Right forelimb (tissue), 1 donor: ENCODE measurements around the gene LRRN2.
"Not testable (repeated sequence)": the region's sequence is repeated elsewhere in the genome, so short reads cannot be mapped to it uniquely, and the experiment has no call there.

Source experiments
- DNase-seq: peaks from one replicate; pipeline ENCODE4 v3.0.0-alpha.2; 2018

Gene LRRN2

GRCh38 chr1:204685236-204686006, at the start of gene LRRN2:
LRRN2 (minus strand) TSS chr1:204685738; CDS start chr1:204619992, 65,746 bp downstream.
- no peak for DNase-seq

DNA sequence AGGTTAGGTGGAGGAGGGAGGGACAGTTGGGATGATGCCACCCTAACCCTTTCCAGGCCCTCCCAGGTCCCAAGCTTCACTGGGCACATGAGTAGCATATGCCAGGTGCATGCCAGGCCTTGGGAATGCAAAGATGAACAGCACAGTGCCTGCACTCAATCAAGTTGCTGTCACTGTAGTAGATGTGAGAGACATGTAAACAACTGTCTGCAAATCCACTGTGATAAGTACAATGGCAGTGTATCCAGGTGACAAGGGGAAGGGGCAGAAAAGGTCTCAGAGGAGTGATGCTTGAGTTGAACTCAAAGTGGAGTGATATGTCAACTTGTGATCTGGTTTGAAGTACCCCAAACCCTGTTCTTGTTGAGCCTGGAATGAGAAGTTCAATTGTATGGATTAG, 49.5 kb upstream of the LRRN2 start:
- DNase-seq: no peak

DNA sequence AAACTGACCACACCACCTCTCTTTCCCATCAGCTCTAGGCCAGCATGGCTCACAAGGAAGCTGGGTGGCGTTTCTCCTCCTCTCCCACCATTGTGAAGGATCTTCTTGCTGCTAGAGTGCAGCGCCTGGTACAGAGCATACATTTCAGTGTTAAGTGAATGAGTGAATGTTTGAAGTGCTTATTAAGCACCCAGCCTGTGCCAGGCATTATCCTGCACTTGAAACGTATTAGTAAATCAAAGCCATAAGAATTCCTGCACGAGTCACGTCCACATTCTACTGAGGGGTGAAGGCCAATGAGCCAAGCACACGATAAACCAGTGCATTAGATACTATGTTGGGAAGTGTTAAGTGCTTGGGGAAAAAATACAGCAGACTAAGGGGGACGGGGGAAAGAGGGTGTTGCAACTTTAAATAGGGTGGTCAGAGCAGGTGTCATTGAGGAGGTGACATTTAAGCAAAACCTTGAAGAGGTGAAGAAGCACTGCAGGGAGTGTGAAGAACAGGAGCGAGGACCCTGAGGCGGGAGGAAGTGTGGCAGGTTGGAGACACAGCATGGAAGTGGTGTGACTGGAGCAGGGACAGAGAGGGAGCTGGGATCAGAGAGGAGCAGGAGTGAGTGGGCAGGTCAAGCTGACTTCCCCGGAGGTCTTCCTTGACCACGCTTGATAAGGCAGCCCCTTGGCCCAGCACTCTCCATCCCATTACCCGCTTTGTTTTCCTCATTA, 48.5 kb upstream of the LRRN2 start:
- no peak for DNase-seq

GRCh38 chr1:204733289-204733688, 47.8 kb upstream of the LRRN2 start:
- DNase-seq: no peak

- no peak for DNase-seq
Measured at GRCh38 chr1:204731985-204732575, 46.5 kb upstream of the LRRN2 start.

DNA sequence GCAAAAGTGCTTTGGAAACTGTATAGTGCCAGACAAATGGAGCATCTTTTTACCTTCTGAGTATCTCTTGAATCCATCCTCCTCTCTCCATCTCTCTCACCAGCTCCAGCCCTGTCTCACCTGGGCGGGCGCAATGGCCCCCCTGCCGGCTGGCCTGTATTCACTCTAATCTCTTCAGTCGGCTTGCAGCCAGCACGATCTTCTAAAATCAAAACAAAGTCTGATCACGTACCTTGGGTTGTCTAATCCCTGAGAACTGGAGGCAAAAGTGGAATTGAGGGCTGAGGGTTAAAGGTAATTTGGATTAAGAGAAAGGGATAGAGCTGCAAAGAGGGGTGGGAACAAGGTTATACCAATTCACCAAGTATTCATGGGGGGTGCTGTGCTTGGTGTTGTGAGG, 46.0 kb upstream of the LRRN2 start:
- DNase-seq: no peak

DNA sequence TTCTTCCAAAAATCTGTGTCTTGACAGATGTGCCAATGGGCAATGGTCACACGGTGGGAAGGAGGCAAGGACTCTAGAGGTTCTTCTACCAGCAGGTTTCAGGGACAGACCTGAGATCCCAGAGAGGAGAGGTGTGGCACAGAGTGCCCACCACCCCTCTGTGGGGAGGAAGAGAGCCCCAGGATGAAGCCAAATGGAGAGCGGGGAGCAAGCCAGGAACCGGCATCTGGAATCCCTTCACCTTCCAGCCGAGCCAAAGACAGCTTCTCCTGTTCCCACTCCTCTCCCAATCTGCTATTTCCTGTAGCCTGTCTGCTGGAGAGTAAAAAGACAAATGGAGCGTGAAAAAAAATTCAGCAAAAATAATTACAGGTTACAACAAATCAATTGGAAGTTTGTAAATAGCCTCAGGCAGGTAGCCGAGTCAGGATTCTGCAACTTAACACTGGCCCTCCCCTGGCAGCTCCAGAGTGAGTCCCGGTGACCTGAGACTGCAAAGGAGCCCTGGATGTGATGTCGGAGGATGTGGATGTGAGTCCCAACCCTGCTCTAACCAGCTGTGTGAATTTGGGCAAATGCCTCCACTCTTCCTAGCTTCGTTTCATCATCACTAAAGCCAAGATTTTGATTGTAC, 45.4 kb upstream of the LRRN2 start:
- no peak for DNase-seq

- no peak for DNase-seq
Measured at GRCh38 chr1:204729516-204729915, 44.0 kb upstream of the LRRN2 start.

DNA sequence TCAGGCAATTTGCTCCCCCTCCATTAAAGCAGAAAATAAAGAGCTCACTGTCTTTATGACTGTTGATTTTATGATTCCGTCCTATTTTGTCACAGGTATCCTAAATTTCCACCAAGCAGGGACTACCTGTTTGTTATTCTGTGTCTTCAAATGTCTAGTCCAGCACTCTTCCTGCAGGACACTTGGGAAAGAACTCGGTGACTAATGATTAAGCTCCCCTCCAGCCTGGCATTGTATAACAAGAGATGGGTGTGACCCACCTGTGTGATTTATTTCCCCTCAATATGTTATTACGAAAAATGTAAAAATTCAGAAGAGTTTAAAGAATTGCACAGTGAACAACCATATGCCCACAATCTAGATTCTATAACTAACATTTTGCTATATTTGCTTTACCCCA, 42.9 kb upstream of the LRRN2 start:
- DNase-seq: no peak

DNA sequence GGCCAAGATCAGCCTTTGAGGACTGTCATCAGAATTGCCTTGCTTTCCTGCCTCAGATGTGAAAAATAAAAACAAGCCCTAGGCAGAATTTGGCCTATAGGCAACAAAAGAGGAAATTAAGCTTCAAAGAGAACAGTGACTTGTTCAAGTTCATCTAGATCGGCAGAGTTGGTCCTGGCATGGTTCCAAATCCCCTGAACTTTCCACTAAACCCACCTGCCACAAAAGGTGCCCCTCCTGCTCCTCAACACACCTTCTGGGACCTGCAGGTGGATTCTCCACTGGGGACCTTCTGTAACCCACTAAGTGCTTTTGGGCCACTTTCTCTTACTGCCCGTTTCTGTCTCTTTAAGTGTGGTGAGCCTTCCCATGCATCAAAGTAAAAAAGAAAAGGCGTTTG, 42.5 kb upstream of the LRRN2 start:
- DNase-seq: no peak

DNA sequence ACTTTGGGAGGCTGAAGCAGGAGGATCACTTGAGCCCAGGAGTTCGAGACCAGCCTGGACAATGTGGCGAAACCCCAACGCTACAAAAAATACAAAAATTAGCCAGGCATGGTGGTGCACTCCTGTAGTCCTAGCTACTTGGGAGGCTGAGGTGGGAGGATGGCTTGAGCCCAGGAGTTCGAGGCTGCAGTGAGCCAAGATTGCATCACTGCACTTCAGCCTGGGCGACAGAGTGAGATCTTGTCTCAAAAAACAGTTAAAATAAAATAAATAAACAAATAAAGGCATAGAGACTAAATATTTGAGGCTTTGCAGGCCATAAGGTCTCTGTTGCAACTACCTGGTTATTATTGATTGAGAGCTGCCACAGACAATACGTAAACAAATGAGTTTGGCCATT, 41.9 kb upstream of the LRRN2 start:
- not testable (repeated sequence) for DNase-seq

- DNase-seq: no peak
Measured at GRCh38 chr1:204726478-204726877, 40.9 kb upstream of the LRRN2 start.

DNA sequence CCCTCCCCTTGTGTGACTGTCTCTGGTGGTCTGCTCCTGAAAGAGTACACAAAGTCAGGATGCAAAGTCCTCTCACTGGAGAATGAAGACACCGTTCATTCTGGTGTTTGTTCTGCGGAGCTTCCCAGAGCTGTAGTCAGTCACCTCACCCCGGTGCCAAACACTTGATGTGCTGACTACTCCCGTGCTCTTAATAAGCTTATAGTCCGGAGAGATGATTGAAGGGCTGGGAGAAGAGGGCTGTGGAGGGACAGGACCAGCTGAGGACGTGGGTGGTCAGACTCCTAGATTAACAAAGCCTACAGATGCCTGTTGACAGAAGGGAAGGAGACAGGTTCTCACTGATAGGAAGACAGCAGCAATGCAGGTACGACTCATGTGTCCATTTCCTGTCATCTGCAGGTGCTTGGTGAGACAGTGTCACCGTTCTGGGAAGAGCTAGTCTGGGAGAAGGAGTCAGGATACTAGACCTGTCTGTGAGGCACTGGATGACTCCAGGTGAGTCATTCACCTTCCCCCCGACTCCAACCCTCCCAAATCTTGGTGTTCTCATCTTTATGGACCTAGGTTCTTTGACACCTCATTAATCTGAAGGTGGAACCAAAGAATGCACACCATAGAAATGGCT, 40.4 kb upstream of the LRRN2 start:
- no peak for DNase-seq

GRCh38 chr1:204723131-204723787, 37.7 kb upstream of the LRRN2 start:
- DNase-seq: no peak

- DNase-seq: no peak
Measured at GRCh38 chr1:204721373-204722055, 36.0 kb upstream of the LRRN2 start.

DNA sequence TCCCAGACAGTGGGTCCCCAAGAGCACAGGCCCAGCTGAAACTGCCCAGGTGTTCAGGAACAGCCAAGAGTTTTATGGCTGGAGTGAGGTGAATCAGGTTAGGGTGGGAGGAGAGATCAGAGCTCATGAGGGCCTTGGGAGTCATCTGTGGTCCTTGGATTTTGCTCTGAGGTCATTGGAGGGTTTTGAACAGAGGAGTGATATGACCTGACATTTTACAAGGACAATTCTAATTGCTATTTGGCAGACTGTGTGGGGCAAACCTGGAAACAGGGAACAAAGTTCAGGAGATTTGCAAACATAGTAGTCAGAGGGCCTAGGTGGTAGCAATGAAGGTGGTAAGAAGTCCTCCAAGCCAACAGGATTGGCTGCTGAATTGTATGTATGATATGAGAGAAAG, 31.1 kb upstream of the LRRN2 start:
- DNase-seq: no peak

DNA sequence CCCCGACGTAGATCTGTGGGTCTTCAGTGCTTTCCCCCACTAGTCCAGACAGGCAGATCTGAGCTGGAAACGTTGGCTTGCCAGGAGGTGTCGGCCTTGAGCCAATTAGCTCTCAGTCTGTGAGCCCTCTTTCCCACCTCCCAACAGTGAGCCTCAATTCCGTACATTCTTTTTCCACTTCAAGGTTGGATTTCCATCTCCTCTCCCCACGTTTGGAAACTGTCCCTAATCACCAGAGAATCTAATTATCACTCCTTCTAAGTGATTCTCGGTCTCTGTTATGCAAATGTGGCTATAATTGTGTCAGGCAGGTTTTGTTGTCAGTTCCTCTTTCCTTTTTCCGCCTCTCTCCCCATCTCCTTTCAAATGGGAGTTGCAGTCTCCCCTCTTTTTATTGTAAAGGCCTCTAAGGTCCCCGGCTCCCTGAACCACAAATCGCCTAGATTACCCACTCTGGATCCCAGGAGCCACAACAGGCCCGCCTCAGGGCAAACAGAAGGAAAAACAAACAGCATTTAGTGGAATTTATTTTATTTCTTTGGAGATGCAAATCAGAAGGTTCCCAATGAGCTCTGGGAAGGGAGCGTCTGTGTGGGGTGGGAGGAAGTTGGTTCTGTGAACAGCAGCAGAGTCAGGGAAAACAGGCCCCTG, 29.4 kb upstream of the LRRN2 start:
- no peak for DNase-seq

DNA sequence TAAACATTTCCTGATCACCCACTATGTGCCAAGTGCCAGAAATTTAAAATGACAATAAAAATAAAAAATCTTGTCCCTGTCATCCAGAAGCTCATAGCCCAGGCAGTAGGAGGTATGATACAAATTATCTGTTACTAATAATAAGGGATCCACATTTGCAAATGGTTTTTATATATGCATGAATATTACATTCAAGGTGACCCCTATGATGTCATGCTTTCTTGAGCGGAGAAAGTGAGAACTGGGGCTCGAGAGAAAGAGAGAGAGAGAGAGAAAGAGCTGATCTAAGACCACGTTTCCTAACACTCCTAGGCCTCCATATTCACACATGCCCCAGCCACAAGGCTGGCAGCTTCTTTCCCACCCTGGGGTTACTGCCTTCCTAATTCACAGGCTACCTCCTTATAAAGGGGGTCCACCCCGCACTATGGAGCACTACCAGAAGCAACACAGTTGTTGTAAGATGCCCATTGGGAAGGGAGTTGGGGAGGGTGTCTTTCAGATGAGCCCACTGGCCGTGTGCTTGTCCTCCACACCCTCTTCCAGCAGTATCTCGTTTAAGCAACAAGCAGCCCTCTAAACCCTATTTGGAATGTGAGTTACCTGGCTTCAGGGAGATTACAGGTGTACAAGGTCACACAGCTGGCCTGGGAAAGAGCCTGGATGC, 28.8 kb upstream of the LRRN2 start:
- no peak for DNase-seq

DNA sequence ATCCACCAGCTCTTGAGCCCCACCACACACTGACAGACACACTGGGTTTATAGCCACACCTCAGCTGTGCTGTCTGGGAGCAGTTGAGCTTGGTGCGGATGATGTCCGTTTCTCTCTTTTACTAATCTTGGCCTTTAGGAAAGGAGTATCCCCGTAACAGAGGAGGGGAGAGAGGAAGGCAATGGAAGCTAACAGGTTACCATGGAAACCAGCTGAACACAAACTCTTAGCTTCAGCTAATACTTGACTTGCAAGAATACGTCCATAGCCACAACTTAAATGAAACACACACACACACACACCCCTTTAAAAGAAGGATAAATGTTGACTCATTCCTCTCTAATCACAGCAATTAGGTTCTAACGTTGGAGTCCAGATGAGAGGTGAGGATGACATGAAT, 28.0 kb upstream of the LRRN2 start:
- no peak for DNase-seq

DNA sequence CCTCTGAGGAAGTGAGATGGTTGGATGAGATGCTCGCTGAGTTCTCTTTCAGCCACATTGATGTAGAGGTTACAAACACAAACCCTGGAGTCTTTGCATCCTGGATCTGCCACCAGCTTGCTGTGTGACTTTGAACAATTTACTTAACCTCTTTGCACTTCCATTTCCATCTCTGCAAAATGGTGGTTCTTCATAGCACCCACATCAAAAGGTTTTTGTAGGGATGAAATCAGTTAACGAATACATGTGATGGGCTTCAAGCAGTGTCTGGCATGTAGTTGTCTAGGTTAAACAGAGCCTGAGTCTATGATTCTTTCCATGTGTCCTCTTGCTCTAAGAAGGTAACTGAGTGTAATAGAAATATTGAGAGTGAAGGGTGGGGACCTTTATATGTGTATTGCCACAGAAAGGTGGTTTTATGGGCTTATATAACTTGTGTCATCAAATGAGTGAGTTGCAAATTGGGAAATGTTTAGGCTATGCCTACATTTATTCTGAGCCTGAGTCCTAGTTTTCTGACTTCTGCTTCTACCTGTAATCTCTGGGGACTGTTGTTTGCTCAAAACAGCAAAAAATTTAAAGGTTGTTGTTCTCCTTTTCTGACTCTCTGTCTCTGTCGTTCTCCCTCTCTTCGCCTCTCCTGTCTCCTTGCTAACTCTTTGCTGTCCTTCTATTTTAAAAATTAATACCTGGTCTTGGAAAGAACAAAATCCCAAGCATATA, 27.3 kb upstream of the LRRN2 start:
- no peak for DNase-seq
